Activated naive CD4-positive, alpha-beta T cell treated with anti-CD3 and anti-CD28 coated beads, Interleukin-2, amount 50 U/mL, for 24 hours (primary cell): ENCODE results near the gene RAD18.

Source experiments
- H3K27ac Mint-ChIP-seq: one replicate; pipeline ENCODE4 v1.8.0; 2021; ENCODE audit warnings: mild to moderate bottlenecking, mixed read lengths
- H3K27me3 Mint-ChIP-seq: one replicate; pipeline ENCODE4 v1.8.0; 2021; ENCODE audit warnings: mixed read lengths
- H3K36me3 Mint-ChIP-seq: one replicate; pipeline ENCODE4 v1.8.0; 2021; ENCODE audit warnings: mixed read lengths
- H3K4me1 Mint-ChIP-seq: one replicate; pipeline ENCODE4 v1.8.0; 2021; ENCODE audit warnings: mixed read lengths
- H3K4me3 Mint-ChIP-seq: one replicate; pipeline ENCODE4 v1.8.0; 2021; ENCODE audit warnings: mild to moderate bottlenecking, mixed read lengths
- H3K9me3 Mint-ChIP-seq: one replicate; pipeline ENCODE4 v1.8.0; 2021; ENCODE audit warnings: mixed read lengths

RAD18 gene

GRCh38 chr3:8980756-8981257 is 17.5 kb upstream of the RAD18 start:
- Mint-ChIP-seq H3K9me3 (no peaks in the 10 kb centered on the region), H3K27me3 (peaks cover 8% of the 10 kb centered on the region), H3K4me3 (no peak overlapping the region), H3K36me3 (no peaks in the 10 kb centered on the region), H3K27ac (no peak overlapping the region), H3K4me1 (no peaks in the 10 kb centered on the region)

- H3K4me3 Mint-ChIP-seq, result no peak overlapping the region
- H3K9me3 Mint-ChIP-seq, result no peaks in the 10 kb centered on the region
- no peaks in the 10 kb centered on the region for H3K4me1 Mint-ChIP-seq
- H3K36me3 Mint-ChIP-seq, result no peaks in the 10 kb centered on the region
- H3K27me3 Mint-ChIP-seq, result peaks cover 10% of the 10 kb centered on the region
- no peak overlapping the region for H3K27ac Mint-ChIP-seq
Measured at GRCh38 chr3:8979262-8979661, 16.0 kb upstream of the RAD18 start.

- H3K9me3 Mint-ChIP-seq, result no peaks in the 10 kb centered on the region
- peaks cover 10% of the 10 kb centered on the region for H3K27me3 Mint-ChIP-seq
- H3K27ac Mint-ChIP-seq, result no peak overlapping the region
- no peaks in the 10 kb centered on the region for H3K4me1 Mint-ChIP-seq
- H3K4me3 Mint-ChIP-seq, result no peak overlapping the region
- no peaks in the 10 kb centered on the region for H3K36me3 Mint-ChIP-seq
Measured at GRCh38 chr3:8978551-8978950, 15.3 kb upstream of the RAD18 start.

GRCh38 chr3:8976540-8977182 is 13.4 kb upstream of the RAD18 start:
- Mint-ChIP-seq H3K27me3 (peaks cover 10% of the 10 kb centered on the region), H3K4me3 (no peak overlapping the region), H3K4me1 (no peaks in the 10 kb centered on the region), H3K27ac (no peak overlapping the region), H3K9me3 (no peaks in the 10 kb centered on the region), H3K36me3 (no peaks in the 10 kb centered on the region)

GRCh38 chr3:8975081-8976020 is 12.1 kb upstream of the RAD18 start:
- Mint-ChIP-seq H3K36me3 (no peaks in the 10 kb centered on the region), H3K27ac (no peak overlapping the region), H3K4me1 (no peaks in the 10 kb centered on the region), H3K27me3 (peaks cover 10% of the 10 kb centered on the region), H3K9me3 (no peaks in the 10 kb centered on the region), H3K4me3 (no peak overlapping the region)

- H3K9me3 Mint-ChIP-seq, result no peaks in the 10 kb centered on the region
- no peak overlapping the region for H3K4me3 Mint-ChIP-seq
- no peaks in the 10 kb centered on the region for H3K4me1 Mint-ChIP-seq
- H3K27me3 Mint-ChIP-seq, result peaks cover 10% of the 10 kb centered on the region
- H3K36me3 Mint-ChIP-seq, result no peaks in the 10 kb centered on the region
- no peak overlapping the region for H3K27ac Mint-ChIP-seq
Measured at GRCh38 chr3:8974458-8974857, 11.2 kb upstream of the RAD18 start.

GRCh38 chr3:8972639-8973038 is 9.4 kb upstream of the RAD18 start:
- Mint-ChIP-seq H3K9me3 (no peaks in the 10 kb centered on the region), H3K27ac (no peak overlapping the region), H3K4me1 (no peaks in the 10 kb centered on the region)

GRCh38 chr3:8970971-8971589 is 7.8 kb upstream of the RAD18 start:
- Mint-ChIP-seq H3K36me3 (no peaks in the 10 kb centered on the region), H3K4me1 (no peaks in the 10 kb centered on the region), H3K4me3 (no peak overlapping the region), H3K27me3 (peaks cover 2% of the 10 kb centered on the region), H3K27ac (no peak overlapping the region), H3K9me3 (no peaks in the 10 kb centered on the region)

More at GRCh38 chr3:8972639-8973038, 9.4 kb upstream of the RAD18 start:
- H3K36me3 Mint-ChIP-seq, result no peaks in the 10 kb centered on the region
- peaks cover 2% of the 10 kb centered on the region for H3K27me3 Mint-ChIP-seq
- H3K4me3 Mint-ChIP-seq, result no peak overlapping the region

GRCh38 chr3:8969241-8969640 is 6.0 kb upstream of the RAD18 start:
- Mint-ChIP-seq H3K4me1 (no peaks in the 10 kb centered on the region), H3K4me3 (no peak overlapping the region), H3K36me3 (no peaks in the 10 kb centered on the region), H3K27me3 (no peaks in the 10 kb centered on the region), H3K9me3 (no peaks in the 10 kb centered on the region), H3K27ac (no peak overlapping the region)

- Mint-ChIP-seq H3K4me3 (no peak overlapping the region), H3K27me3 (no peaks in the 10 kb centered on the region), H3K4me1 (peaks cover 6% of the 10 kb centered on the region), H3K27ac (no peak overlapping the region), H3K9me3 (no peaks in the 10 kb centered on the region), H3K36me3 (no peaks in the 10 kb centered on the region)
Measured at GRCh38 chr3:8968375-8968882, 5.2 kb upstream of the RAD18 start.

GRCh38 chr3:8967553-8967952 is 4.3 kb upstream of the RAD18 start:
- Mint-ChIP-seq H3K9me3 (no peaks in the 10 kb centered on the region), H3K4me1 (peaks cover 14% of the 10 kb centered on the region), H3K4me3 (no peak overlapping the region), H3K27me3 (no peaks in the 10 kb centered on the region), H3K27ac (no peak overlapping the region), H3K36me3 (no peaks in the 10 kb centered on the region)

- Mint-ChIP-seq H3K9me3 (no peaks in the 10 kb centered on the region), H3K27ac (no peak overlapping the region), H3K27me3 (no peaks in the 10 kb centered on the region), H3K4me1 (peaks cover 21% of the 10 kb centered on the region), H3K36me3 (no peaks in the 10 kb centered on the region), H3K4me3 (no peak overlapping the region)
Measured at GRCh38 chr3:8966820-8967348, 3.6 kb upstream of the RAD18 start.

- H3K36me3 Mint-ChIP-seq, result no peaks in the 10 kb centered on the region
Measured at GRCh38 chr3:8966150-8966819, 3.0 kb upstream of the RAD18 start.

GRCh38 chr3:8964436-8965370 is 1.4 kb upstream of the RAD18 start:
- Mint-ChIP-seq H3K36me3 (no peaks in the 10 kb centered on the region), H3K27ac (peak overlapping the region; percentile 15), H3K27me3 (no peaks in the 10 kb centered on the region), H3K4me3 (peak overlapping the region; percentile 98), H3K4me1 (peaks cover 36% of the 10 kb centered on the region), H3K9me3 (no peaks in the 10 kb centered on the region)

More at GRCh38 chr3:8966150-8966819, 3.0 kb upstream of the RAD18 start:
- no peak overlapping the region for H3K27ac Mint-ChIP-seq
- no peaks in the 10 kb centered on the region for H3K27me3 Mint-ChIP-seq
- H3K4me3 Mint-ChIP-seq, result no peak overlapping the region
- no peaks in the 10 kb centered on the region for H3K9me3 Mint-ChIP-seq
- peaks cover 27% of the 10 kb centered on the region for H3K4me1 Mint-ChIP-seq
